ENCODE results near the gene SCN10A. TPM values are rescaled to one million over a fixed set of nuclear protein-coding genes. Genes with fewer than 3 reads are reported as not detected.

Gene SCN10A
- total RNA-seq, 1 experiment from 2014 or later, result not detected

GRCh38 chr3:38724392-38724736, 91.7 kb downstream of the SCN10A start:
- Histone ChIP-seq H3K79me2 (ENCODE audit: low read length) (no peaks in the 10 kb centered on the region), H2AFZ (ENCODE audit: low read length) (no peak overlapping the region), H3K27ac (ENCODE audit: low read length) (no peak overlapping the region), H3K4me2 (ENCODE audit: low read depth, low read length, poor library complexity, severe bottlenecking) (no peak overlapping the region), H3K4me3 (ENCODE audit: low read length) (no peak overlapping the region), H3K9me2 (replicated peaks; ENCODE audit: insufficient read depth, low read length) (no peaks in the 10 kb centered on the region), H3K27me3 (ENCODE audit: low read length) (no peaks in the 10 kb centered on the region), H3K9ac (ENCODE audit: low read length) (no peak overlapping the region), H4K20me1 (ENCODE audit: insufficient read depth, low read depth, low read length) (no peaks in the 10 kb centered on the region), H3K36me3 (ENCODE audit: insufficient read depth, low read length) (no peaks in the 10 kb centered on the region), H3K4me1 (ENCODE audit: low read length) (peaks cover 10% of the 10 kb centered on the region), H3K9me3 (ENCODE audit: low read length) (no peaks in the 10 kb centered on the region)
- no peak for DNase-seq

GRCh38 chr3:38723569-38724391, 92.2 kb downstream of the SCN10A start:
- Histone ChIP-seq H3K9me3 (ENCODE audit: low read length) (no peaks in the 10 kb centered on the region), H3K4me2 (ENCODE audit: low read depth, low read length, poor library complexity, severe bottlenecking) (no peak overlapping the region), H3K9me2 (replicated peaks; ENCODE audit: insufficient read depth, low read length) (no peaks in the 10 kb centered on the region), H3K36me3 (ENCODE audit: insufficient read depth, low read length) (no peaks in the 10 kb centered on the region), H3K79me2 (ENCODE audit: low read length) (no peaks in the 10 kb centered on the region), H3K4me1 (ENCODE audit: low read length) (peaks cover 10% of the 10 kb centered on the region), H2AFZ (ENCODE audit: low read length) (no peak overlapping the region), H4K20me1 (ENCODE audit: insufficient read depth, low read depth, low read length) (no peaks in the 10 kb centered on the region), H3K27ac (ENCODE audit: low read length) (no peak overlapping the region), H3K4me3 (ENCODE audit: low read length) (no peak overlapping the region), H3K27me3 (ENCODE audit: low read length) (no peaks in the 10 kb centered on the region), H3K9ac (ENCODE audit: low read length) (no peak overlapping the region)
- no peak for DNase-seq

GRCh38 chr3:38722781-38723568, 93.0 kb downstream of the SCN10A start:
- H4K20me1 ChIP-seq (ENCODE audit: insufficient read depth, low read depth, low read length), result no peaks in the 10 kb centered on the region
- H3K4me1 ChIP-seq (ENCODE audit: low read length), result peaks cover 10% of the 10 kb centered on the region
- no peaks in the 10 kb centered on the region for H3K79me2 ChIP-seq (ENCODE audit: low read length)
- no peak overlapping the region for H3K4me2 ChIP-seq (ENCODE audit: low read depth, low read length, poor library complexity, severe bottlenecking)
- H3K9me2 ChIP-seq (replicated peaks; ENCODE audit: insufficient read depth, low read length), result no peaks in the 10 kb centered on the region
- no peak overlapping the region for H3K9ac ChIP-seq (ENCODE audit: low read length)
- no peak overlapping the region for H2AFZ ChIP-seq (ENCODE audit: low read length)
- H3K4me3 ChIP-seq (ENCODE audit: low read length), result no peak overlapping the region
- no peaks in the 10 kb centered on the region for H3K27me3 ChIP-seq (ENCODE audit: low read length)
- H3K9me3 ChIP-seq (ENCODE audit: low read length), result no peaks in the 10 kb centered on the region
- DNase-seq, result no peak
- H3K36me3 ChIP-seq (ENCODE audit: insufficient read depth, low read length), result no peaks in the 10 kb centered on the region
- H3K27ac ChIP-seq (ENCODE audit: low read length), result no peak overlapping the region

- H3K79me2 ChIP-seq (ENCODE audit: low read length), result no peaks in the 10 kb centered on the region
- H3K4me3 ChIP-seq (ENCODE audit: low read length), result no peak overlapping the region
- H3K36me3 ChIP-seq (ENCODE audit: insufficient read depth, low read length), result no peaks in the 10 kb centered on the region
- no peaks in the 10 kb centered on the region for H3K9me2 ChIP-seq (replicated peaks; ENCODE audit: insufficient read depth, low read length)
- no peaks in the 10 kb centered on the region for H3K9me3 ChIP-seq (ENCODE audit: low read length)
- no peak for DNase-seq
- H3K4me1 ChIP-seq (ENCODE audit: low read length), result peaks cover 10% of the 10 kb centered on the region
- H3K27me3 ChIP-seq (ENCODE audit: low read length), result no peaks in the 10 kb centered on the region
- no peak overlapping the region for H3K4me2 ChIP-seq (ENCODE audit: low read depth, low read length, poor library complexity, severe bottlenecking)
- no peak overlapping the region for H3K9ac ChIP-seq (ENCODE audit: low read length)
- H4K20me1 ChIP-seq (ENCODE audit: insufficient read depth, low read depth, low read length), result no peaks in the 10 kb centered on the region
- H3K27ac ChIP-seq (ENCODE audit: low read length), result no peak overlapping the region
- H2AFZ ChIP-seq (ENCODE audit: low read length), result no peak overlapping the region
Observed at GRCh38 chr3:38721207-38721772, 94.7 kb downstream of the SCN10A start.

- Histone ChIP-seq H3K9me2 (replicated peaks; ENCODE audit: insufficient read depth, low read length) (no peaks in the 10 kb centered on the region), H3K4me1 (ENCODE audit: low read length) (peaks cover 10% of the 10 kb centered on the region), H3K4me3 (ENCODE audit: low read length) (no peak overlapping the region), H3K79me2 (ENCODE audit: low read length) (no peaks in the 10 kb centered on the region), H4K20me1 (ENCODE audit: insufficient read depth, low read depth, low read length) (no peaks in the 10 kb centered on the region), H3K27me3 (ENCODE audit: low read length) (no peaks in the 10 kb centered on the region), H3K4me2 (ENCODE audit: low read depth, low read length, poor library complexity, severe bottlenecking) (no peak overlapping the region), H3K9me3 (ENCODE audit: low read length) (no peaks in the 10 kb centered on the region), H3K27ac (ENCODE audit: low read length) (no peak overlapping the region), H2AFZ (ENCODE audit: low read length) (no peak overlapping the region), H3K9ac (ENCODE audit: low read length) (no peak overlapping the region), H3K36me3 (ENCODE audit: insufficient read depth, low read length) (no peaks in the 10 kb centered on the region)
- DNase-seq, result no peak
Observed at GRCh38 chr3:38720465-38720864, 95.6 kb downstream of the SCN10A start.

- Histone ChIP-seq H3K36me3 (ENCODE audit: insufficient read depth, low read length) (no peaks in the 10 kb centered on the region), H3K9me3 (ENCODE audit: low read length) (no peaks in the 10 kb centered on the region), H2AFZ (ENCODE audit: low read length) (no peak overlapping the region), H3K79me2 (ENCODE audit: low read length) (no peaks in the 10 kb centered on the region), H3K9me2 (replicated peaks; ENCODE audit: insufficient read depth, low read length) (no peaks in the 10 kb centered on the region), H4K20me1 (ENCODE audit: insufficient read depth, low read depth, low read length) (no peaks in the 10 kb centered on the region), H3K4me1 (ENCODE audit: low read length) (peaks cover 10% of the 10 kb centered on the region), H3K4me2 (ENCODE audit: low read depth, low read length, poor library complexity, severe bottlenecking) (no peak overlapping the region), H3K9ac (ENCODE audit: low read length) (no peak overlapping the region), H3K27ac (ENCODE audit: low read length) (no peak overlapping the region), H3K4me3 (ENCODE audit: low read length) (no peak overlapping the region), H3K27me3 (ENCODE audit: low read length) (no peaks in the 10 kb centered on the region)
- DNase-seq, result no peak
Observed at GRCh38 chr3:38717355-38718240, 98.4 kb downstream of the SCN10A start.

- Histone ChIP-seq H3K9ac (ENCODE audit: low read length) (no peak overlapping the region), H3K9me2 (replicated peaks; ENCODE audit: insufficient read depth, low read length) (no peaks in the 10 kb centered on the region), H3K4me3 (ENCODE audit: low read length) (no peak overlapping the region), H3K79me2 (ENCODE audit: low read length) (no peaks in the 10 kb centered on the region), H3K4me1 (ENCODE audit: low read length) (no peaks in the 10 kb centered on the region), H2AFZ (ENCODE audit: low read length) (no peak overlapping the region), H3K27me3 (ENCODE audit: low read length) (no peaks in the 10 kb centered on the region), H4K20me1 (ENCODE audit: insufficient read depth, low read depth, low read length) (no peaks in the 10 kb centered on the region), H3K4me2 (ENCODE audit: low read depth, low read length, poor library complexity, severe bottlenecking) (no peak overlapping the region), H3K27ac (ENCODE audit: low read length) (no peak overlapping the region), H3K36me3 (ENCODE audit: insufficient read depth, low read length) (no peaks in the 10 kb centered on the region), H3K9me3 (ENCODE audit: low read length) (no peaks in the 10 kb centered on the region)
- no peak for DNase-seq
Observed at GRCh38 chr3:38713121-38713520, 102.9 kb downstream of the SCN10A start.
